Right lung (tissue), 5 donors: ENCODE results near the gene ALPL. TPM values are rescaled to one million over a fixed set of nuclear protein-coding genes. Genes with fewer than 3 reads are reported as not detected.

Experiments
- DNase-seq, 2 donors: peaks; one replicate each; pipeline ENCODE4 v3.0.0-alpha.2; 2013
- polyA plus RNA-seq, 5 donors: library from polyadenylated mRNA; unstranded; fragments of 120-200 nt; gene quantifications; one replicate each; pipeline versions ENCODE4 v1.2.1 to v1.2.3, GENCODE V29; 2013; ENCODE audit warnings: inconsistent platforms in 1 of 5, low replicate concordance in 1 of 5; ENCODE audit not compliant: insufficient read length in 5 of 5, insufficient read depth in 1 of 5

ALPL gene
- polyA plus RNA-seq, 5 donors: 1.0 to 2.2 (median 1.7) TPM

- no peak for DNase-seq
Measured at GRCh38 chr1:21598904-21599303, 89.7 kb downstream of the ALPL start.

DNA sequence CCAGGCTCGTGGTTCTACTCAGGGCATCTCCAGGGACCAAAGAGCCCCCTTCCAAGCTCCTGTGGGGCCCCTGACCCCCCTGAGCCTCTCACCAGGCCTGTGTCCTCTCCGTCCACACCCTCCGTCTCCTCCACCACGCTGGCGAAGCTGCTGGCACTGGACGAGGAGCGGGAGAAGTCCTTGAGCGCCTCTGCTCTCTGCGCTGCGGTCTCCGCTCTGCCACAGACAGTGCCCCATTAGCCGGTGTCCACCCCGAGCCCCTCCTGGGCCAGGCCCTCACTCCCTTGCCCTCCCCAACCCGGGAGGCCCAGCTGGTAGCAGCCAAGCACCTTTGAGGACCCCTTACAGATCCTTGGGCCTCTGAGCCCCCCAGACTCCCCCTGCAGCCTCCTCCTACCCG, 90.2 kb downstream of the ALPL start:
- no peak for DNase-seq

DNA sequence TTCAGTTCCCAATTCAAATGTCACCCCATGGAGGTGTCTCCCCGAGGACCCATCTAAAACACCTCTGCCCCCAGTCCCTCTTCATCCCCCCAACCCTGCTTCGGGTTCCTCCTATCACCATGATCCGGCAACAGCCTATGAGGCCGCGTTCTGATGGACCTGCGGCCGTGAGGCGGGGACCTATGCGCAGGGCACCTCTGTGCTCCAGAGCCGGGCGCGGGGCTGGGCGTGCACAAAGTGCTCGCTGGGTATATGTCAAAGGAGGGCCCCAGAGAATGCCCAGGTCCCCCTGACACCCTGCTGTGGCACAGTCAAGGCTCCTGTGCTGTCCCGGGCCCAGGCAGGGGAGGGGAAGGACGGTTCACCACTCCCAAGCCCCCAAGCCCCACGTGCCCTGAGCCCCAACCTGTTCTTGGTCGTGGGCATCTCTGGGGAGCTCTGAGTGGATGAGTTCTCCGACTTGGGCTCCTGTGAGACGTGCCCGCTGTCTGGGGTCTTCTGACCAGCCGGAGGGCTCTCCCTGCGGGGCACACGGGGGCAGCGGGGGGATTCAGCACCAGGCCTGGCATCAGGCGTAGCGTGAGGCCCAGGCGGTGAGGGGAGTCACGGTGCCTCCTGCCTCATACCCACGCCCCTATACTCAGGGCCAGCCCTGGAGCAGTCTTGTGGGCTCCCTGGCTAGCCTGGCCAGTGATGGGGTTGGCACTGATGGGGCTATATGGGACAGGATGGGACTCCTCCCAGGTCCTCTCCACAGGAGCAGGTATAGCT, 92.2 kb downstream of the ALPL start:
- no peak for DNase-seq

DNA sequence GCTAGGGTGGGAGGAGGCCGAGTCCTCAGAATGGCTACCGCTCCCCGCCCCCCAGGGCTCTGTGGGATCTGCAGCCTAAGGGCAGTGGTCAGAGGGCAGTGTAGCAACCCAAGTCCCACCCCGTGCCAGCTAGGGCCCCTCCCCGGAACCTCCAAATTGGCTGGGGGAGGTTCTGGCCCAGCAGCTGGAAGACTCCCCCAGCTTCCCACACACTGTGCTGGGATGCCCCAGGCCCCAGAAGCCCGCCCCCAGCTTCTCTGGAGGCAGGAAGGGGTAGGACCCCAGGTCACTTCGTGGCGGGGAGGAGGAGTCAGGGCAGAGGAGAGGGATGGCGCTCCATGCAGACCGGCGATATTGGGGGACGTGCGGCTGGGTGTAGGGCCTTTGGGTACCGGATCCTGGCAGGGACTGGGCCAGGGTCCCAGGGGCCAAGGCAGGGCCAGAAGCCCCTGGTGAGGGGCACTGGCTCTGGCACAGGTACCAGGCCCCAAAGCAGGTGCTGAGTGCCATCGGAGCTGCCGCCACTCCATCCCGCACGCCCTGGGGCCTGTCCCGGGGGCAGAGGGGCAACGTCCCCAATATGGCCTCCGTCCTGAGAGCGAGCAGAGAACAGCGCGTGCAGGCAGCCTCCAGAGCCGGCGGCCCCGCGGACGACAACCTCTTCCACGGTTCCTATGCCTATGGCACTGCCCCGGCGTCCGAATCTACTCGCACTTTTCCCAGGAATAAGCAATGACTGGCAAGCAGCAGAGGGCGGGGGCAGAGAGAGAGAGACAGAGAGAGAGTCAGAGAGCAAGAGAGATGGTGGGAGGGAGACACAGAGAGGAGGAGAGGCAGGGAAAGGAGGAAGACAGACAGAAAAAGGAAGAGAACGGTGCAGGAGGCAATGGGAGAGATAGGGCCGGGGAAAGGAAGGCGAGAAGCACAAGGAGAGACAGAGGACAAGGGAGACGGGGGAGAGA, 94.2 kb downstream of the ALPL start:
- no peak for DNase-seq

- DNase-seq: no peak
Measured at GRCh38 chr1:21604208-21604957, 95.2 kb downstream of the ALPL start.

GRCh38 chr1:21605012-21605715, 95.9 kb downstream of the ALPL start:
- DNase-seq: no peak

GRCh38 chr1:21605964-21606705, 96.9 kb downstream of the ALPL start:
- DNase-seq: no peak

DNA sequence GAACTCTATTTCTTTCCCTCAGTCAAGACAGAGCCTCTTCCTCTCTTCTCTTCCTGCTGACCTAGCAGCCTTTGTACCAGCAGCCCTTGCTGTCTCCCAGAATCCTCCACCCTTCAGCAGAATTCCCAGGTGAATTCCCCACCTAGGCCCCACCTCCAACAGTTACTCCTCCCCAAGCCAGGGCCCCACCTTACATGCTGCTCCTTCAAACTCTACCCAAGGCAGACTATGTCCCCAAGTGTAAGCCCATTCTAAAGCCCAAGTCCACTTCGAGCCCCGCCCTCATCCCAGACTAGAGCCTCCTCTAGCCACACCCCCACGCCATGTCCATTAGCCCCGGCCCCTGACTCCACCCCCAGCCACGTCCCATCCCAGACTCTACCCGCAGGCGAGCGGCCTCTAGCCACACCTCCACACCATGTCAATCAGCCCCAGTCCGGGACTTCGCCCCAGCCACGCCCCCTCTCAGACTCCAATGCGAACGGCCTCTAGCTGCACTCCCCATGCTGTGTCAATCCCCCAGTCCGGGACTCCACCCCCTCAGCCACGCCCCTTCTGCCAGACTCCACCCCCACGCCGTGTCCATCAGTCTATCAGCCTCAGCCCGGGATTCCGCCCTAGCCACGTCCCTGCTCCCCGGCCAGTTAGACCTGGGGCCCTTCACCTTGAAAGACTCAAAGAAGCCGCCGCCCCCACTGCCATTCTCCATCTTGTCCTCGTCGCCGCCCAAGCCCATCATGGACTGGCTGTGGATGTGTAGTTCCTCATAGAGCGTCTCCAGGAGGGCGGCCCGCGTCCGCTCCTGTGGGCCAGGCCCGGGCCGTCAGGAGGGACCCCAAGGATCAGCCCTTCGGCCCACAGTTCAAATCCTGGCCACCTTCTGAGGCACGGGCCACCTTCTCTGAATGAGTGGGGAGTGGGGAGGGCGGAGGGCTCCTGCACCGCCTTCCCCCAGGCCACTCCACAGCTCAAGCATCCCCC, 98.6 kb downstream of the ALPL start:
- DNase-seq: peak in 1 of 2 donors; percentile 57

GRCh38 chr1:21608798-21609197, 99.6 kb downstream of the ALPL start:
- no peak for DNase-seq

- no peak for DNase-seq
Measured at GRCh38 chr1:21610027-21610426, 100.8 kb downstream of the ALPL start.

GRCh38 chr1:21610989-21611785, 102.0 kb downstream of the ALPL start:
- no peak for DNase-seq

GRCh38 chr1:21612057-21612456, 102.8 kb downstream of the ALPL start:
- DNase-seq: no peak

DNA sequence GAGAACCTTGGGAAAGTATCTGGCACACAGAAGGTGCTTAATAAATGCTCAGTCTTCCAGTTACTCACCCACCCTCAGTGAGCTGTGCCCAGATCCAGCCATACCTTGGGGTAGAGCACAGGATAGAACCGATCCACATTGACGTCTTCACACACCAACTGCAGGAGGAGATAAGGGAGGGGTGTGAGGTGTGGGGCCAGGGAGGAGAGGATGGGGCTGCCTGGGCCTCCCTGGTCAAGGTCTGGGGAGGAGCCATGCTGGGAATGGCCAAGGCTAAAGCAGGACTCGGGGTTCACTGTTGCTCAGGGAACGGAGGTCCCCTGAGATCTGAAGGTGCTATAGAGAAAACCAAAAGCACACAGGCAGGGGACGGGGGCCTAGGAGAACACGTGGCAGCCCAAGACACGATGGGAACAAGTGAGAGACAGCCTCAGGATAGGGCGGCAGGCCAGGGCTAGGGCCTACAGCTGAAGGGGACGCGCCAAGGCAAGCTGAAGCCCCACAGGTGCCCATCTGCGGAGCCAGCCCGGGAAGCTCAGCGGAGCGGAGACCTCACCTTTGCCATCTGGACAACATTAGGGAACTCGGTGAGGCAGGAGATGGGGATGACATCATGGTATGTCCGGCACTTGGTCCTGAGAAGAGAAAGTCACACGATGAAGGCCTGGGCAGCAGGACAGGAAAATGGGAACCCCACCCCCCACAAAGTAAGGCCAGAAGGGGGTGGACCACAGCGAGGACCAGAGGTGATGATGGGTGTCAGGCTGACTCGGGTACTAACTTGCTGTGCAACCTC, 104.0 kb downstream of the ALPL start:
- no peak for DNase-seq

GRCh38 chr1:21614419-21615115, 105.3 kb downstream of the ALPL start:
- no peak for DNase-seq

DNA sequence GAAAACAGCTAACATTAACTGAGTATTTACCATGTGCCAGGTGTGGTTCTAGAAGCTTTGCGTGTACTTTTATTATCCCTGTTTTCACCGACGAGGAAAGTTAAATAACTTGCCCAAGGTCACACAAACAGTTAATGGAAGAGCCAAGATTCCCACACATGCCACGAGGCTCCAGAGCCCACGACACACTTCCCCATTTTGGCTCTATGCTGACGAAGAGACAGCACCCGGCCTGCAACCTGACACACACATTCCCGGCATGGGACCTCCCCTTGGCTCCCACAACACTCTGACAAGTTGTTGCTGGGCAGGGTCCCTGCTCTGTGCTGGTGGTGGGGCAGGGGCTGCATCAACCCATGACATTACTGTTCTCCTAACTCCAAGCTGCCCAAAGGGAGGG, 107.1 kb downstream of the ALPL start:
- DNase-seq: no peak

DNA sequence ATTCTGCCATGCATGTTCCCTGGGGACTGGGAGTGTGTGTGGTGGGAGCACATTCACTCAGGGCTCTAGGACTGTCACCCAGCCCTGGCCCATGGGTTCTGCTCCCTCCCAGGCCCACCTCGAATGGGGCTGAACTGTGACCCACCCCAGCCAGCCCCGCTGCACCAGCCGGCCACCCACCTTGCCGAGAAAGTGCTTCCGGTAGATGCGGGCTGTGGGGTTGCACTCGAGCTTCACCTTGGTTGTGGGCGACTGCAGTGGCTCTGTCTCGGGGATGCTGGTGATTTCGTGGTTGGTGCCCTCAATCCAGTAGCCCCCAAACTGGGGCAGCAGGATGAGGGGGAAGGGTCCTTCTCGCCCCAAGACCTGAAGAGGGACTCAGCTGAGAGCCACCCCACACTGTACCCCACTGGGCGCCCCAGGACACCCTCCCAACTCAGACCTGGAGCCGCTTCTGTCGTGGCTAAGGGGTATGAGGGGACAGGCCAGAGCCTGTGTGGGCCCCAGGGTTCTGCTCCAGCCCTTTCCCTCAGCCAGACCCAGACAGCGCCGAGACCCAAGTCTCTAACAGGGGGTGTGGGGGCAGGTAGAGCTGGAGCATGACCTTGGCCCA, 108.0 kb downstream of the ALPL start:
- no peak for DNase-seq

DNA sequence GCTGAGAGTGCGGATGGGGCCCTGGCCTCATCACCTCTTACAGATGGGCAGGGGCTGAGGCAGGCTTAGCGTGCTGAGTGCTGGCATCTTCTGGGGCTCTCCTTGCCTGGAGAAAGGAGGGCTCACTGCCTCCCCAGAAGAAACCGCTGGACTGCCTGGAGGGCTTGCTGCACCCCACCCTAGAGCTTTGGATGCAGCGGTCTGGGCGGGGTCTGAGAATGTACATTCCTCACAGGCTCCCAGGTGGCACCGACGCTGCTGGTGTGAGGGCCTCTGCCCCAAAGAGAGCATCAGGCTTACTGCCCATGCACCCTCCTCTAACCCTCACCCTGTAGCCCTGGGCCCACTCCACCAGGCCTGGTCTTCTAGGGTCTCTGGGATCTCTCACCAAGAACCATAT, 108.8 kb downstream of the ALPL start:
- no peak for DNase-seq
